GM18517 (cell line): ENCODE data around the gene WWP2.

Experiments
- ATAC-seq: cut with Tn5 transposase; IDR thresholded peaks from one replicate; pipeline ENCODE4 v1.9.1; 2021; ENCODE audit warnings: mild to moderate bottlenecking, moderate library complexity; ENCODE audit not compliant: unreplicated experiment

Gene WWP2

DNA sequence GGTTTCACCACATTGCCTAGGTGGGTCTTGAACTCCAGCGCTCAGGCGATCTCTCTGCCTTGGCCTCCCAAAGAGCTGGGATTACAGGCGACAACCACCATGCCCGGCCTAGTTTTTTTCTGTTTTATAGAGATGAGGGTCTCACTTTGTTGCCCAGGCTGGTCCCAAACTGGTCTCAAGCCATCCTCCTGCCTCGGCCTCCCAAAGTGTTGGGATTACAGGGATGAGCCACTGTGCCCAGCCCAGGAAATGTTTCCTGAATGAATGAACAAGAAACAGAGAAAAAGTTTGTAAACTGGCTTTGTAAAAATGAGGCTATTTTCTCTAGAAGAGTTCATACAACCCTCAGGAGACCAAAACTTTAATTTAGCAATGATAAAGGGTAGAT is 68.0 kb downstream of the WWP2 start:
- ATAC-seq, result no peak

DNA sequence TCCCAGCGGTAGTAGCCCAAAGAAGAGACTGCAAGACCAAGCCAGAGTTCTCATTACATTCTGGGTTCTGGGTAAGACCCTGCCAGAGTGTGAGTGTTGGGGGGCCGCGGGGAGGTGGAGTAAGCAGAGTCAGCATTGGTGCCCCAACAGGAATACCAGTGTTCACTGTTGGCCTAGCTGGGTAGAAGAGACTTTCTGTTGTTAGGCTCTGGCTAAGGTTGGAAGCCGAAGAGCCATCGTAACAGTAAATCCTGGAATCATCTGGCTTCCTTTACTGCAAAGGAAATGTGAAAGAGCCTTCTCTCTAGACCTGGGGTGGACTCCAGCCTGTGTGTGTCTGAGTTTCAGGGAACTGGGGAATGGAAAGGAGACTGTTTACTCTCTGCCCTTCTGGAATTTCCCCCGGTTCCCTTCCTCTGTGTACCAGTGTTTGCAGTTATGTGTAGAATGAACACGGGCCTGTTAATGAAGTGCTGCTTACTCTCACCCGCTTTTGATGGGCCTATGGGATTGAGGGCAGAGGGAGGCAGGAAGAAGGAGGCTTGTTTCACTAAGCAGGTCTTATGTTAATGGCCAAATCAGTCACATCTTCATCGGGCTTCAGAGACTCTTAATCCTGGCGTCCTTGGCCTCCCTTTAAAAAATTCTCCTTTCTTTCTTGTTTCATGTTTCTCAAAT is 68.5 kb downstream of the WWP2 start:
- ATAC-seq, result no peak

GRCh38 chr16:69831212-69832123 is 69.3 kb downstream of the WWP2 start:
- ATAC-seq, result no peak

DNA sequence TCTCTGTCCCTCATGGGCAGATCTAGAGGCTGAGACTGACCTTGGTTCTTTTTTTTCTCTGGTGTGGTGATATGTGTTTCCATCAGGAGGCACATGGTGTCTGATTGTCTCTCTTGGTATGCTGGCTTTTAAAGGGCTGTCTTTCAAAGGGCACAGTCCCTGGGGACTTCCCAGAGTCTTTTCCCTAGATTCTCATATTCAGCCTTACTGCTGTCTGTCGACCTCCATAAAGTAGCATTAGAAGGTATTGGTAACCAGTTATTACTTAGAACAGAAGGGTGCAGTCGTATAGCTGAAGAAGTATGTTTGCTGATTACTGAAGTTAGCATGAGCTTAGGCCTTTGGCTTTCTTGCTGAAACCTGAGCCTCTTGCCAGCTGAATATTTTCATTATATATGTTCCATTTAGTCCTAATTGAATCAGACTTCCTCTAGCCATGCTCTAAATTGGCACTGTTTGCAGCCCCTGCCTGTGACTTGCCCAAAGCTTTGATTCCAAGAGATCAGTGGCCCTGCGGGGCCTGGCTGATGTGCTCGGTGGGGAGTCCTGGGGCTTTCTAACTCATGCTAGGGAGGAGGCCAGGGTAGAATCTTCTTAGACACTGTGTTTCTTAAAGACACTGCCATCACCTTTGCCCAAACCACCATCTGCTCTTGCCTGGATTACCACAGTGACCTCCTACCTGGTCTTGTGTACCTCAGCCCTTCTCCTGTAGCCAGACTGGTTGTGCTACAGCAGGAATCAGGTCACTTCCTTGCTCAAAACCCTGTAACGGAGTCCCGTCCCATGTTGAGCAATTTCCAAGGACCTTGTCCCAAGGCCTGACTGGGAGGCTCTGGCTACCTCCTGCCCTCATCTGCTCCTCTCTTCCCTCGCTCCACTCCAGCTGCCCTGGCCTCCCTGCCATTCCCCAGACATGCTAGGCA is 71.5 kb downstream of the WWP2 start:
- no peak for ATAC-seq

- no peak for ATAC-seq
Measured at GRCh38 chr16:69834807-69835466, 72.8 kb downstream of the WWP2 start.

GRCh38 chr16:69836257-69836656 is 74.1 kb downstream of the WWP2 start:
- no peak for ATAC-seq

GRCh38 chr16:69837380-69837779 is 75.2 kb downstream of the WWP2 start:
- no peak for ATAC-seq

GRCh38 chr16:69838489-69838888 is 76.4 kb downstream of the WWP2 start:
- no peak for ATAC-seq

- ATAC-seq, result no peak
Measured at GRCh38 chr16:69839240-69839688, 77.1 kb downstream of the WWP2 start.

- no peak for ATAC-seq
Measured at GRCh38 chr16:69839798-69840409, 77.8 kb downstream of the WWP2 start.

- no peak for ATAC-seq
Measured at GRCh38 chr16:69840975-69841374, 78.8 kb downstream of the WWP2 start.

DNA sequence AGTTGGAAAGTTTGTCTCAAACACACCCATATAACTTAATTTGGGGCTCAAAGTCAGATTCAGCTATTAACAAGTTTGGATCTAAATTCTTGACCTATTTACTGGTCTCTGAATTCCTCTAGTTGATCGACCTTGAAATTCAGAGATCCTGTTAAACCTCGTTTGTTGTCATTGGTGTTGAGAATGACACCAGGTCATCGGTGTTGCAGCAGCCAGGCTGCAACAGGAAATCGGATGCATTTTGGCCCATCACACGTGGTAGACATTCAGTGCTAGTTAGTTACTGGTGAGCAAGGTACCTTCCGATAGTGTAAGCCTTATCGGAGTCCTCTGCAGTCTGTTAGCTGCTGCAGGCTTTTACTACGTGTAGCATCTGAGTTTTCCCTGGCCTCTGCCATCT is 82.3 kb downstream of the WWP2 start:
- no peak for ATAC-seq

- no peak for ATAC-seq
Measured at GRCh38 chr16:69845181-69845580, 83.0 kb downstream of the WWP2 start.

GRCh38 chr16:69847643-69848042 is 85.5 kb downstream of the WWP2 start:
- no peak for ATAC-seq

- ATAC-seq, result no peak
Measured at GRCh38 chr16:69848637-69849545, 86.8 kb downstream of the WWP2 start.

DNA sequence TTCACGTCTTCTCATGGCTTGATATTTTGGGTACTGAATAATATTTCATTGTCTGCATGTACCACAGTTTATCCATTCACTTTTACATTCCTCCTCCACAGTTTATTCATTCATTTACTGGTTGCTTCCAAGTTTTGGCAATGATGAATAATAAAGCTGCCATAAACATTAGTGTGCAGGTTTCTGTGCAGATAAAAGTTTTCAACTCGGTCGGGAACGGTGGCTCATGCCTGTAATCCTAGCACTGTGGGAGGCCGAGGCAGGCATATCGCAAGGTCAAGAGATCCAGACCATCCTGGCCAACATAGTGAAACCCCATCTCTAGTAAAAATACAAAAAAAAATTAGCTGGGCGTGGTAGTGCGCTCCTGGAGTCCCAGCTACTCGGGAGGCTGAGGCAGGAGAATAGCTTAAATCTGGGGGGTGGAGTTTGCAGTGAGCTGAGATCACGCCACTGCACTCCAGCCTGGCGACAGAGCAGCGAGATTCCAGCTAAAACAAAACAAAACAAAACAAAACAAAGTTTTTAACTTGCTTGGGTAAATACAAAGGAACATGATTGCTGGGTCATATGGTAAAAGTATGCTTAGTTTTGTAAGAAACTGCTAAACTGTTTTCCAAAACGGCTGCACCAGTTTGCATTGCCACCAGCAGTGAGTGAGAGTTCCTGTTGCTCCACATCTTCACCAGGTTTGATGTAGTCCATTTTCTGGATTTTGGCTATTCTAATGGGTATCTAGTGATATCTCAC is 89.5 kb downstream of the WWP2 start:
- no peak for ATAC-seq

DNA sequence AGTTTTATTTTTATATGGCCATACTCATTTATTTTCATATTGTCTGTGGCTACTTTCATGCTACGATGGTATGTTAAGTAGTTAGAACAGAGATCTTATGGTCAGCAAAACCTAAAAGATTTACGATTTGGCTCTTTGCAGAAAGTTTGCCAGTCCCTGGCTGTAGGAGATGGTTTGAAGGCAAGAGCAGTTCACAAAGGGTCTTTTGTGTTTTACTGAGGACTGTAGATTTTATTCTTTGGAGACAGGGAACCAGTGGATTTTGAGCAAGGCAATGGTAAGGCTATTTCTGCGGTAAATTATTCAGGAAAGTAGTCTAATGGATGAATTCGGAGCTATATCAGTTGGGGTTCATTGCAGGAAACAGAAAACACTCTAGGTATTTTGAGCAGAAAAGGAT is 90.7 kb downstream of the WWP2 start:
- ATAC-seq, result no peak

DNA sequence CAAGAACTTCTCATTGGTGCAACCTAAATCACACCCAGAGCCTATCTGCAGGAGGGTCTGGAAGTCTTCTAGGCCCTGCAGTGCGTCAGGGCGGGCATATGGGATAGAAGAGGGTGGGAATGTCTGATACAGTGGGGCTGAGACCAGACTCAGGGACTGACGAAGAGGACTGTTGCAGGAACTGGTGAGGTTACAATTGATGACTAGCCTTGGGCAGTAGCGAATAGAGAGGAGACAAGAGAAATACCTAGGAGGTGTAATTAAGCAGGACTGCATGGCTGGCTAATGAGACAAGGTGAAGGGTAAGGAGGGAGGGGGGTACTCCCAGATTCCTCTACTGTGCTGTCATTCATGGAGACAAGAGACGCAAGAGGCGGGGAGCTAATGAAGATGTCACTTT is 91.3 kb downstream of the WWP2 start:
- ATAC-seq, result no peak
